HepG2 (cell line): ENCODE measurements around the gene YIPF3. TPM values are rescaled to one million over a fixed set of nuclear protein-coding genes. Genes with fewer than 3 reads are reported as not detected.

Source experiments
- ATF7-NPFF ChIP-seq: sonication (generic); formaldehyde crosslinking; IDR thresholded peaks from 2 replicates; pipeline ENCODE4 v1.8.1; 2023; ENCODE audit warnings: mild to moderate bottlenecking, low read depth, missing genetic modification reagents, moderate library complexity
- ELK4 ChIP-seq: sonication (generic); formaldehyde crosslinking; IDR thresholded peaks from 2 replicates; pipeline ENCODE4 v1.9.0; 2021; ENCODE audit warnings: missing genetic modification reagents, borderline replicate concordance
- LCORL ChIP-seq, 2 experiments: fragments of 450-650 bp in 1 of 2; sonication (generic) in 1 of 2; formaldehyde crosslinking in 1 of 2; IDR thresholded peaks; 2 replicates each; pipeline versions ENCODE4 v1.5.0 to v1.6.1; 2017 to 2020; ENCODE audit warnings: antibody characterized with exemption in 1 of 2, missing genetic modification reagents in 1 of 2
- NR0B2 ChIP-seq: sonication (generic); formaldehyde crosslinking; IDR thresholded peaks from 2 replicates; pipeline ENCODE4 v1.4.0; 2020; ENCODE audit warnings: mild to moderate bottlenecking, missing genetic modification reagents
- PCBP2 ChIP-seq: fragments of 200-400 bp; formaldehyde crosslinking; optimal IDR thresholded peaks from 2 replicates; pipeline ENCODE3; 2018; ENCODE audit warnings: low read length, low read depth; ENCODE audit not compliant: poor library complexity, severe bottlenecking
- TAF1 ChIP-seq: sonication (generic); formaldehyde crosslinking; IDR thresholded peaks from 2 replicates; pipeline ENCODE4 v1.4.0; 2020; ENCODE audit warnings: missing genetic modification reagents
- ZBTB26 ChIP-seq: IDR thresholded peaks from 2 replicates; pipeline ENCODE4 v1.6.1; 2016; ENCODE audit warnings: missing compliant biosample characterization, missing genetic modification reagents, borderline replicate concordance
- ZNF557 ChIP-seq: sonication (generic); formaldehyde crosslinking; IDR thresholded peaks from 2 replicates; pipeline ENCODE4 v1.4.0; 2020; ENCODE audit warnings: missing genetic modification reagents
- ZNF740 ChIP-seq: sonication (generic); formaldehyde crosslinking; IDR thresholded peaks from 2 replicates; pipeline ENCODE4 v1.4.0; 2020; ENCODE audit warnings: missing genetic modification reagents
- polyA plus RNA-seq, 8 experiments: library from polyadenylated mRNA; depleted of rRNA in 3 of 8; stranded (reverse) in 7 of 8; unstranded in 1 of 8; fragments of >200 nt; fragmentation: Illumina TruSeq in 4 of 8; extraction: Trizol in 4 of 8; gene quantifications; 2 replicates each; pipeline versions ENCODE4 v1.2.1 to v1.2.3, GENCODE V29; 2011 to 2016; ENCODE audit warnings: low read depth in 4 of 8, missing spikeins in 1 of 8, mixed read lengths in 1 of 8; ENCODE audit not compliant: insufficient read depth in 1 of 8
- total RNA-seq, 5 experiments: library from RNA; depleted of rRNA; stranded (reverse); fragments of >200 nt; fragmentation: Illumina TruSeq; extraction: Trizol; gene quantifications; 2 replicates each; pipeline ENCODE4 v1.2.3, GENCODE V29; 2016; ENCODE audit warnings: low read depth in 1 of 5

Gene YIPF3
- total and polyA plus RNA-seq, 2 of the 13 experiments (the other 11 are each of a cell fraction or from before 2014, with no cell fraction given): 107 to 206 TPM

- no peak for TF ChIP-seq PCBP2
- no peak for TF ChIP-seq TAF1 (CRISPR knock-in tag)
- TF ChIP-seq ZBTB26 (CRISPR knock-in tag): no peak
- TF ChIP-seq ATF7-NPFF: no peak
- no peak for TF ChIP-seq ELK4 (CRISPR knock-in tag)
- no peak for TF ChIP-seq ZNF557 (CRISPR knock-in tag)
- TF ChIP-seq ZNF740 (CRISPR knock-in tag): no peak
- no peak for TF ChIP-seq LCORL (IDR thresholded peaks at IDR 0.05)
- TF ChIP-seq LCORL (CRISPR knock-in tag; IDR thresholded peaks at IDR 0.05): no peak; the same call in 1 of the 2 replicates
- TF ChIP-seq NR0B2 (CRISPR knock-in tag): no peak
Observed at GRCh38 chr6:43493230-43493629, 23.5 kb downstream of the YIPF3 start (continued).
